GM21515 (cell line): Measurements from ENCODE around the gene CCDC178.
"Not testable (repeated sequence)": the region's sequence is repeated elsewhere in the genome, so short reads cannot be mapped to it uniquely, and the experiment has no call there.

Experiments
- ATAC-seq: cut with Tn5 transposase; IDR thresholded peaks from one replicate; pipeline ENCODE4 v1.9.1; 2021; ENCODE audit not compliant: unreplicated experiment

Gene CCDC178

DNA sequence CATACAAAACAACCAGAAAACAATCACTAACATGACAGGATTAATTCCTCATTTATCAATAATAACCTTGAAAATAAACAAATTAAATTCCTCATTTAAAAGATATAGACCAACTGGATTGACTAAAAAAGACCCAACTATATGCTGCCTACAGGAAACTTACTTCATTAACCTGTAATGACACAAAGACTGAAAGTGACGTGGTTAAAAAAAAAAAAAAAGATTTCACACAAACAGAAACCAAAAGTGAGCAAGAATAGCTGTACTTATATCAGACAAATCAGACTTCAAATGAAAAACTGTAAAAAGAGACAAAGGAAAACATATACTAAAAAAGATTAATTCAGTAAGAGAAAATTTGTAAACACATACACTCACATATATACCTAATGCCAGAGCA lies 201.2 kb downstream of the CCDC178 start:
- ATAC-seq: no peak

DNA sequence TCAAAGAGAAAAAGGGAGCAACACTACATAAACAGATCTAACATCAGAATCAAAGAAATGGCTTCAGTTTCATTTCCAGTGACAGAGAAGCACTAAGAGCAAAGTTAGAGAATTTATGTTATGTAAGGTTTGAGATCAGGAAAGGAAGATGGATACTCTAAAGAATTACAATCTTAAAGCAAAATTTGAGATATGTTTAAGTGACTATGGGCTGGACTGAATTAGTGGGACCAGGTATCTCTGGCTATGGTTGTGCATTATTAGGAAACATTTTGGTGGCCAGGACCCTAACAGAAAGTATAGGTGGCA lies 208.2 kb downstream of the CCDC178 start:
- ATAC-seq: peak; percentile 23

- ATAC-seq: peak; percentile 93
Measured at GRCh38 chr18:33231474-33232317, 208.8 kb downstream of the CCDC178 start.

GRCh38 chr18:33212363-33212762 lies 228.2 kb downstream of the CCDC178 start:
- no peak for ATAC-seq

- ATAC-seq: no peak
Measured at GRCh38 chr18:33210575-33211189, 229.8 kb downstream of the CCDC178 start.

DNA sequence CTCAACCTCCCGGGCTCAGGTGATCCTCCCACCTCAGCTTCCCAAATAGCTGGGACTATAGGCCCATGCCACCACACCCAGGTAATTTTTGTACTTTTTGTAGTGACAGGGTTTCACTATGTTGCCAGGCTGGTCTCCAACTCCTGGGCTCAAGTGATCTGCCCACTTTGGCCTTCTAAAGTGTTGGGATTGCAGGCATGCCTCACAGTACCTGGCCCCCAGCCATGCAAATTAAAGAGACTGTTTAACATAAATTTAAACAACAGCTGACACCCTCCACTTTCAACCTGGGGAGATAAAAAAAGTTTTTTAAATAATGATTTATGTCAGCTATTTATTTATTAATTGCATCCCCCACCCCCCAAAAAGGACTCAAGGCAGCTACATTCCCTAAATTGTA lies 234.7 kb downstream of the CCDC178 start:
- no peak for ATAC-seq

DNA sequence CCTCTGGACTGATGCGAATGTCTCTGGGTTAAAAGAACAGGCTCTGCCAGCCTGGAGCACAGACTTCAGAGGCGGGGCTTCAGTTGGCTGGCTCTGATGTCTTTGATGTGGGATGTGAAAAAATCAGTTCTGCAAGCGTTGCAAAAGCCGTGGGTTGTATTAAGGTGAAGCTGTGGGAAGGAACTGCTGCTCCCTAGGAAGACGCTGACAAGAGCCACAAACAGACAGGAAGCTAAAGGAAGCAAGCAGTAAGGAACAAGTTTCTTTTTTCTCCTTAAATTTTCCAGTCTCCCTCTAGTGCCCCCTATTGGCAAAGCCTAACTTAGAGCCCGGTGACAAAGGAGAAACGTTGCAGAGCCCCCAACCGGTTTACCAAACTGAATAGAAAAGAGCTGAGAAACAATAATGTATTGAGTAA lies 239.0 kb downstream of the CCDC178 start:
- ATAC-seq: no peak

DNA sequence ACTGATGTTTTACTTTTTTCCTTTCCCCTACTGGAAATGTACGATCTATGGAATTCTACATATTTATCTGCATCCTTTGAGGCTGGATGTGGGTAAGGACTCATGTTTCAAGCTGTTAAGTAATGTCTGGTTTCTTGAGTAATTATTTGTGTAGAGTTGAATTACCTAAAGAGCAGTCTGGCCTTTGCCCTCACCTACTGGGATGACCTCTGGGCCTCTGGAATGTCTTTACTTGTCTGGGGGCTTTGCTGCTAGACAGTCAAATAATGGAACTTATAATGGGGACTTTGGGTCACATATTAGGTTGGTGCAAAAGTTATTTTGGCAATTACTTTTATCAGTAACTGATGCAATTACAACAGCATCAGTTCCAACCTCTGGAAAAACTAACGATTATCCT lies 244.7 kb downstream of the CCDC178 start:
- no peak for ATAC-seq

DNA sequence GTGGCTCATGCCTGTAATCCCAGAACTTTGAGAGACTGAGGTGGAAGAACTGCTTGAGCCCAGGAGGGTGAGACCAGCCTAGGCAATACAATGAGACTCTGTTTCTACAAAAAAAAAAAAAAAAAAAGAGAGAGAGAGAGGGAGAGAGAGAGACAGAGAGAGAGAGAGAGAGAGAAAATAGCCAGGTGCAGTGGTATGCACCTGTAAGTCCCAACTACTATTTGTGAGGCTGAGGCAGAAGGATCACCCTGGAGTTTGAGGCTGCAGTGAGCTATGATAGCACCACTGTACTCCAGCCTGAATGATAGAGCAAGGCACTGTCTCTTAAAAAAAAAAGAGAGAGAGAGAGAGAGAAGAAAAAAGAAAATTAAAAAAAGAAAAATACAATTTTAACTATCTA lies 245.7 kb downstream of the CCDC178 start:
- no peak for ATAC-seq

DNA sequence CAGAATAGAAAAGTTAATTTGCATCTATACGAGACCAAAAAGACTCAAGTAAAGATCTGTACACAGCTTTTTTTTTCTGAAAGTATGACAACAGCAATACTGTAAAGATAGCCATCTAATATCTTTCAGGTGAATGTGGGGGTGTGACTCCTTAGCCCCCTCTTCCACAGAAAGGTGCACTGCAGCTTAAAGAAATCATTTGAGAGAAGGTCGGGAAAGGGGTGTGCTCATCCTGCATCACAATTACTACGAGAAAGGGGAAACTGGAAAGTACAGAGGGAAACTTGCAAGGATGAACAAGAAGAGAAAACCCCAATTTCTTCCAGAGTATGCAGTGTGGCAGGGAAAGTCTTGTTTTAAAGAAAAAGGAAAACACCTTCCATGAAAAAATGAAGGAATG lies 255.6 kb downstream of the CCDC178 start:
- ATAC-seq: no peak

GRCh38 chr18:33184175-33184574 lies 256.3 kb downstream of the CCDC178 start:
- ATAC-seq: no peak

- ATAC-seq: no peak
Measured at GRCh38 chr18:33183136-33183535, 257.4 kb downstream of the CCDC178 start.

DNA sequence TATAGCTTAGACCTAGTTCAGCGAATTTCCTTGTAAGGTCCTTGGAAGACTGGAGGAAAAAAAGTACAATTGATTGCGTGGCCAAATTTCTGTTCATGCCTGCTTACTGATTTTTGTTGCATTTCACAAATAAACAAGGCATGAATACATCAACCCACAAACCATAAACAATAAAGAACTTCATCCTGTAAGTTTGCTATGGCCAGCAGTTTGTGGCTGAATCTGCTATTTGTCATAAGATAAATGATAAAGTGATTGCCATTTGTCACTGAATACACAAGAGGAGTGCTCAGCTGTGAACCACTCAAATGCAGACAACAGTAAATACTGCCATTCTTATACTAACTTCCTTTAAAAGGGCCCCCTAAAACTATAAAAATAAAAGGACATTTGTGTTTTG lies 259.5 kb downstream of the CCDC178 start:
- no peak for ATAC-seq

DNA sequence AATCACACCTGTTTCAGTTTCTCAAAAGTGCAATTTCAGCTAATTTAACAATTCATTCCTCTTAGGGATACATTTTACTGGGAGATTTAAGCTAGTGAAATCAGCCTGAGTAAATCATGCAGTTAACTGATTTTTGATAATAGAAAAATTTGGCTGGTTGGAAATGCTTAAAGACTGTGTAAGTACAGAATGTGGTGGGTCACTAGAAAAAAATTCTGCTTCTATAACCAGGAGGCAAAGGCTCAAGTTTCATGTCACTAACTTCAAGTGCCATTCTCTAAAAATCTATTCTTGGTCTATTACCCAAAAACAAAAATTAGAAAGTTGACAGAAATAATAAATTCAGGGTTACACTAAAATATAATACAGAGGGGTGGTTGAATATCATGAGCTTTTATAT lies 271.3 kb downstream of the CCDC178 start:
- ATAC-seq: no peak

GRCh38 chr18:33164121-33164520 lies 276.4 kb downstream of the CCDC178 start:
- not testable (repeated sequence) for ATAC-seq

DNA sequence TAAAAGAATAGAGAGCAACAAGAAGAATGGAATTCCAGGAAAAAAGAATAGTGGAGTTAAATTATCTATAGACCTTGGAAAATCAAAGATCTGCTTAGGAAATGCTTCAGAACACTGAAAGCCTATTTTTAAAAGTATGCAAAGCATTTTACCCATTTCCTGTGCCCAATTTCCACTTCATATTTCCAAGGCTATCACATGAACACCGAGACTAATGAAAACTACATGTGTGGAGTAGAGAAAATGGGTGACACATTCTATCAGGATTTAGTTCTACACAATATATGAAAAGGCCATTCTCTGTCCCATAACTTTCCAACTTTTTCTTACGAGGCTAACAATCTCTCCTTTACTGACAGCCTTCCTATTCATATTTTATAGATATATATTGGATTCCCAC lies 279.4 kb downstream of the CCDC178 start:
- no peak for ATAC-seq

DNA sequence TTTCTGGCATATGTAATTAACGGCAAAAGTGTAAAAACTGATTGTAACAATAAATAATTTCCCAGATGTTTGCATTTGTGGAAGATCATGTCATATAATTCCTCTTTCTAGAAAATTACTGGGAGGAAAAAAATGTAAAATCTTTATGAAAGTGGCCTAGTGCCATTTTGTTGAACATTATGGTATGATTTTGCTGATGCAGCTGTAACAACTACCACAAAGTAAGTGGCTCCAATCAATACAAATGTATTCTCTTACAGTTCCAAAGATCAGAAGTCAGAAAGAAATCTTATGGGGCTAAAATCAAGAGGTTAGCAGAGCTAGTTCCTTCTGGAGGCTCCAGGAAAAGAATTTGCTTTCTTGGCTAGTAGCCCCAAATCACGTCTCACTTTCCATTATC lies 281.4 kb downstream of the CCDC178 start:
- ATAC-seq: no peak

GRCh38 chr18:33157893-33158292 lies 282.6 kb downstream of the CCDC178 start:
- ATAC-seq: no peak

GRCh38 chr18:33156906-33157470 lies 283.5 kb downstream of the CCDC178 start:
- no peak for ATAC-seq

- no peak for ATAC-seq
Measured at GRCh38 chr18:33154049-33154448, 286.5 kb downstream of the CCDC178 start.

- ATAC-seq: no peak
Measured at GRCh38 chr18:33152376-33152775, 288.1 kb downstream of the CCDC178 start.

DNA sequence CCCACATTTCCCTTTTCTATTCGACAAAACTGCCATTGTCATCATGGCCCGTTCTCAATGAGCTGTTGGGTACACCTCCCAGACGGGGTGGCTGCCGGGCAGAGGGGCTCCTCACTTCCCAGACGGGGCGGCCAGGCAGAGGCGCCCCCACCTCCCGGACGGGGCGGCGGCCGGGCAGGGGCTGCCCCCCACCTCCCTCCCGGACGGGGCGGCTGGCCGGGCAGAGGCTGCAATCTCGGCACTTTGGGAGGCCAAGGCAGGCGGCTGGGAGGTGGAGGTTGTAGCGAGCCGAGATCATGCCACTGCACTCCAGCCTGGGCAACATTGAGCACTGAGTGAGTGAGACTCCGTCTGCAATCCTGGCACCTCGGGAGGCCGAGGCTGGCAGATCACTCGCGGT lies 292.7 kb downstream of the CCDC178 start:
- ATAC-seq: not testable (repeated sequence)
